MM.1S (cell line): ENCODE data around the gene CKMT2.

Source experiments
- DNase-seq: peaks from one replicate; pipeline ENCODE4 v3.0.0-alpha.2; 2015
- H2AFZ ChIP-seq: fragments of 300-600 bp; sonication (generic); 2 replicates; pipeline ENCODE4 v1.6.0; 2016; ENCODE audit warnings: antibody characterized with exemption, low read length
- H3F3A ChIP-seq: fragments of 300-600 bp; sonication (generic); 2 replicates; pipeline ENCODE4 v1.6.1; 2016; ENCODE audit warnings: mild to moderate bottlenecking, antibody characterized with exemption, low read length, moderate library complexity, mixed read lengths; ENCODE audit not compliant: insufficient read depth
- H3K27ac ChIP-seq: fragments of 300-600 bp; sonication (generic); 2 replicates; pipeline ENCODE4 v1.5.1; 2016; ENCODE audit warnings: mild to moderate bottlenecking, low read length
- H3K27me3 ChIP-seq: fragments of 300-600 bp; sonication (generic); replicated peaks from 2 replicates; pipeline ENCODE4 v1.6.0; 2016; ENCODE audit warnings: low read length; ENCODE audit not compliant: insufficient read depth
- H3K36me3 ChIP-seq: fragments of 300-600 bp; sonication (generic); replicated peaks from 2 replicates; pipeline ENCODE4 v1.6.1; 2016; ENCODE audit warnings: mild to moderate bottlenecking, low read length, mixed read lengths; ENCODE audit not compliant: insufficient read depth
- H3K4me1 ChIP-seq: fragments of 300-600 bp; sonication (generic); 2 replicates; pipeline ENCODE4 v1.6.1; 2016; ENCODE audit warnings: low read length, mixed read lengths
- H3K4me2 ChIP-seq: fragments of 300-600 bp; sonication (generic); 2 replicates; pipeline ENCODE4 v1.6.0; 2016; ENCODE audit warnings: low read depth, low read length
- H3K4me3 ChIP-seq: fragments of 300-600 bp; sonication (generic); 2 replicates; pipeline ENCODE4 v1.5.1; 2016; ENCODE audit warnings: low read length, mixed read lengths
- H3K79me2 ChIP-seq: fragments of 300-600 bp; sonication (generic); 2 replicates; pipeline ENCODE4 v1.6.1; 2016; ENCODE audit warnings: mixed run types, low read length, mixed read lengths
- H3K9ac ChIP-seq: fragments of 300-600 bp; sonication (generic); 2 replicates; pipeline ENCODE4 v1.6.1; 2016; ENCODE audit warnings: low read length, mixed read lengths
- H3K9me2 ChIP-seq: fragments of 300-600 bp; sonication (generic); replicated peaks from 2 replicates; pipeline ENCODE4 v1.6.1; 2016; ENCODE audit warnings: mild to moderate bottlenecking, low read length, mixed read lengths; ENCODE audit not compliant: insufficient read depth
- H3K9me3 ChIP-seq: fragments of 300-600 bp; sonication (generic); replicated peaks from 2 replicates; pipeline ENCODE4 v1.6.1; 2016; ENCODE audit warnings: mild to moderate bottlenecking, low read length, mixed read lengths; ENCODE audit not compliant: insufficient read depth
- H4K20me1 ChIP-seq: fragments of 300-600 bp; sonication (generic); 2 replicates; pipeline ENCODE4 v1.6.1; 2016; ENCODE audit warnings: mild to moderate bottlenecking, low read length, moderate library complexity, mixed read lengths; ENCODE audit not compliant: insufficient read depth
- CTCF ChIP-seq: fragments of 300-600 bp; sonication (generic); IDR thresholded peaks from 2 replicates; pipeline ENCODE4 v1.5.1; 2016; ENCODE audit warnings: antibody characterized with exemption, low read length, mixed read lengths
- EZH2 ChIP-seq: fragments of 300-600 bp; sonication (generic); optimal IDR thresholded peaks from 2 replicates; pipeline ENCODE3; 2017; ENCODE audit warnings: low read depth, mild to moderate bottlenecking, antibody characterized with exemption, low read length, mixed read lengths
- EZH2phosphoT487 ChIP-seq: fragments of 300-600 bp; sonication (generic); IDR thresholded peaks from 2 replicates; pipeline ENCODE4 v1.6.1; 2018; ENCODE audit warnings: antibody characterized with exemption, low read length

The CKMT2 gene

GRCh38 chr5:81305785-81306184 is 72.7 kb downstream of the CKMT2 start:
- Histone ChIP-seq H3K4me3 (no peak overlapping the region), H3K9me3 (no peaks in the 10 kb centered on the region), H3K9ac (no peak overlapping the region), H3K27me3 (no peaks in the 10 kb centered on the region), H3K36me3 (no peaks in the 10 kb centered on the region), H3K27ac (no peak overlapping the region), H3F3A (no peaks in the 10 kb centered on the region), H2AFZ (no peak overlapping the region), H3K79me2 (peaks cover 11% of the 10 kb centered on the region), H4K20me1 (no peaks in the 10 kb centered on the region), H3K9me2 (no peaks in the 10 kb centered on the region), H3K4me2 (no peak overlapping the region), H3K4me1 (no peaks in the 10 kb centered on the region)
- DNase-seq = no peak
- TF ChIP-seq CTCF = no peak
- no peak for TF ChIP-seq EZH2phosphoT487
- TF ChIP-seq EZH2 = no peak

- H3K79me2 ChIP-seq = no peaks in the 10 kb centered on the region
- no peak overlapping the region for H3K27ac ChIP-seq
- DNase-seq = no peak
- H3K4me3 ChIP-seq = no peak overlapping the region
- no peaks in the 10 kb centered on the region for H3K36me3 ChIP-seq
- no peak overlapping the region for H3K4me2 ChIP-seq
- no peaks in the 10 kb centered on the region for H3K9me2 ChIP-seq
- no peak for TF ChIP-seq EZH2
- no peak for TF ChIP-seq CTCF
- H4K20me1 ChIP-seq = no peaks in the 10 kb centered on the region
- H3K4me1 ChIP-seq = no peaks in the 10 kb centered on the region
- H2AFZ ChIP-seq = no peak overlapping the region
- no peak overlapping the region for H3K9ac ChIP-seq
- H3F3A ChIP-seq = no peaks in the 10 kb centered on the region
- H3K27me3 ChIP-seq = no peaks in the 10 kb centered on the region
- H3K9me3 ChIP-seq = no peaks in the 10 kb centered on the region
These were observed 75.7 kb downstream of the CKMT2 start for GRCh38 chr5:81308836-81309235.

GRCh38 chr5:81310402-81311063 is 77.4 kb downstream of the CKMT2 start:
- H2AFZ ChIP-seq = no peak overlapping the region
- H3K27me3 ChIP-seq = no peaks in the 10 kb centered on the region
- no peak overlapping the region for H3K4me3 ChIP-seq
- no peaks in the 10 kb centered on the region for H3K36me3 ChIP-seq
- TF ChIP-seq EZH2phosphoT487 (no peak), EZH2 (no peak), CTCF (no peak)
- no peak for DNase-seq
- H3K9me3 ChIP-seq = no peaks in the 10 kb centered on the region
- H3K9ac ChIP-seq = no peak overlapping the region
- H3K9me2 ChIP-seq = no peaks in the 10 kb centered on the region
- H4K20me1 ChIP-seq = no peaks in the 10 kb centered on the region
- no peaks in the 10 kb centered on the region for H3F3A ChIP-seq
- no peak overlapping the region for H3K27ac ChIP-seq
- H3K4me1 ChIP-seq = no peaks in the 10 kb centered on the region
- H3K79me2 ChIP-seq = no peaks in the 10 kb centered on the region
- H3K4me2 ChIP-seq = no peak overlapping the region
